Endothelial cell of umbilical vein (primary cell): ENCODE measurements around the gene SLCO3A1. TPM values are rescaled to one million over a fixed set of nuclear protein-coding genes. Genes with fewer than 3 reads are reported as not detected.

ENCODE experiments used
- BruUV-seq: library from RNA; stranded (reverse); fragments of 400-500 nt; replicated peaks from 2 replicates; lab custom pipeline; 2021; lab: Mats Ljungman, UMichigan
- CTCF ChIA-PET: fragments of 300-600, 350-600 bp; sonication (Branson Sonifier 250); formaldehyde crosslinking; loops from one replicate; lab custom pipeline; 2021; ENCODE audit warnings: antibody characterized with exemption, inconsistent platforms; lab: Charles Lee
- POLR2A ChIA-PET: fragments of 300-600, 350-600 bp; sonication (Branson Sonifier 250); formaldehyde crosslinking; loops from one replicate; lab custom pipeline; 2021; ENCODE audit warnings: antibody characterized with exemption, inconsistent platforms; lab: Charles Lee
- DNase-seq: peaks from one replicate; pipeline ENCODE4 v3.0.0-alpha.2; 2011; ENCODE audit warnings: low read depth, low spot score
- FAIRE-seq: peaks from 2 replicates; lab custom pipeline; 2011; peaks lifted over from hg19 to GRCh38; lab: Jason Lieb, UNC
- H2AFZ ChIP-seq: 2 replicates; pipeline ENCODE4 v1.6.0; 2012; ENCODE audit warnings: low read depth, low read length, control low read depth, inconsistent platforms
- H3K27ac ChIP-seq: 2 replicates; pipeline ENCODE4 v1.5.1; 2011; ENCODE audit warnings: low read depth, mild to moderate bottlenecking, control low read depth, low read length, moderate library complexity; ENCODE audit not compliant: insufficient read depth
- H3K27me3 ChIP-seq, 2 experiments: 2 replicates each; pipeline versions ENCODE4 v1.6.0 to v1.6.1; 2011; ENCODE audit warnings: low read length in 2 of 2, mixed read lengths in 1 of 2; ENCODE audit not compliant: control insufficient read depth in 2 of 2, insufficient read depth in 2 of 2
- H3K36me3 ChIP-seq, 2 experiments: 2 replicates in 1 of 2; 3 replicates in 1 of 2; pipeline ENCODE4 v1.5.1; 2011; ENCODE audit warnings: low read length in 2 of 2, mild to moderate bottlenecking in 1 of 2, moderate library complexity in 1 of 2; ENCODE audit not compliant: control insufficient read depth in 2 of 2, insufficient read depth in 2 of 2; ENCODE audit errors: extremely low read depth in 1 of 2
- H3K4me1 ChIP-seq: 3 replicates; pipeline ENCODE4 v1.5.1; 2011; ENCODE audit warnings: mild to moderate bottlenecking, low read length; ENCODE audit not compliant: control insufficient read depth, insufficient read depth; ENCODE audit errors: extremely low read depth
- H3K4me2 ChIP-seq: 2 replicates; pipeline ENCODE4 v1.6.1; 2011; ENCODE audit warnings: low read length, control low read depth, mixed read lengths; ENCODE audit not compliant: insufficient read depth
- H3K4me3 ChIP-seq, 3 experiments: fragments of 200-600 bp in 1 of 3; sonication (generic), shearing (Covaris generic) in 1 of 3; replicated peaks in 1 of 3; 2 replicates each; pipeline ENCODE4 v1.5.1; 2011 to 2016; ENCODE audit warnings: control low read depth in 3 of 3, low read length in 3 of 3, mild to moderate bottlenecking in 2 of 3, inconsistent platforms in 1 of 3, low read depth in 1 of 3, moderate library complexity in 1 of 3; ENCODE audit not compliant: insufficient read depth in 1 of 3
- H3K79me2 ChIP-seq: 2 replicates; pipeline ENCODE4 v1.6.0; 2012; ENCODE audit warnings: low read length, inconsistent platforms; ENCODE audit not compliant: control insufficient read depth, insufficient read depth
- H3K9ac ChIP-seq: replicated peaks from 2 replicates; pipeline ENCODE3; 2011; ENCODE audit warnings: low read length, control low read depth; ENCODE audit not compliant: insufficient read depth; ENCODE audit errors: extremely low read depth
- H3K9me1 ChIP-seq: replicated peaks from 3 replicates; pipeline ENCODE4 v1.6.0; 2011; ENCODE audit warnings: mild to moderate bottlenecking, low read length; ENCODE audit not compliant: control insufficient read depth, insufficient read depth; ENCODE audit errors: extremely low read depth
- H3K9me3 ChIP-seq: replicated peaks from 2 replicates; pipeline ENCODE4 v1.5.1; 2012; ENCODE audit warnings: low read length, inconsistent platforms; ENCODE audit not compliant: control insufficient read depth, insufficient read depth
- H4K20me1 ChIP-seq: replicated peaks from 2 replicates; pipeline ENCODE3; 2011; ENCODE audit warnings: mild to moderate bottlenecking, low read length; ENCODE audit not compliant: control insufficient read depth, insufficient read depth; ENCODE audit errors: extremely low read depth
- EZH2 ChIP-seq: IDR thresholded peaks from 2 replicates; pipeline ENCODE4 v1.6.1; 2012; ENCODE audit warnings: borderline replicate concordance, low read depth, mild to moderate bottlenecking, moderate library complexity, low read length, inconsistent platforms; ENCODE audit not compliant: severe bottlenecking
- FOS ChIP-seq: IDR thresholded peaks from 2 replicates; pipeline ENCODE4 v1.6.1; 2011; ENCODE audit warnings: mild to moderate bottlenecking, low read length, moderate library complexity, borderline replicate concordance; ENCODE audit not compliant: insufficient read depth
- JUN ChIP-seq: IDR thresholded peaks from 2 replicates; pipeline ENCODE4 v1.6.1; 2011; ENCODE audit warnings: borderline replicate concordance, low read depth; ENCODE audit not compliant: insufficient read length, insufficient read depth
- MYC ChIP-seq: IDR thresholded peaks from one replicate; pipeline ENCODE4 v1.6.1; 2011; ENCODE audit warnings: mild to moderate bottlenecking, low read depth, low read length
- POLR2A ChIP-seq: IDR thresholded peaks from 2 replicates; pipeline ENCODE4 v1.6.1; 2012; ENCODE audit warnings: low read depth, mild to moderate bottlenecking, control low read depth, low read length
- POLR2AphosphoS5 ChIP-seq: IDR thresholded peaks from 2 replicates; pipeline ENCODE4 v1.6.1; 2012; ENCODE audit warnings: low read depth, mild to moderate bottlenecking, control low read depth, low read length, moderate library complexity; ENCODE audit not compliant: insufficient read depth
- dilution Hi-C: fragments of 300-500 bp; cut with MboI; formaldehyde crosslinking; loops from one replicate; pipeline ENCODE4 v1.15.0; 2019; ENCODE audit warnings: low sequenced_read_pairs; ENCODE audit not compliant: extremely low pct_ligation_motif_present
- intact Hi-C: fragments of 100-400 bp; cut with micrococcal nuclease; formaldehyde crosslinking; loops from one replicate; pipeline ENCODE4 v1.10.0; 2022
- polyA plus RNA-seq, 4 experiments: library from polyadenylated mRNA; depleted of rRNA in 3 of 4; stranded (reverse) in 3 of 4; unstranded in 1 of 4; fragments of >200 nt; gene quantifications; 2 replicates each; pipeline versions ENCODE4 v1.2.1 to v1.2.3, GENCODE V29; 2011 to 2012; ENCODE audit warnings: missing spikeins in 1 of 4
- total RNA-seq: library from RNA; stranded (reverse); gene quantifications from 2 replicates; pipeline ENCODE4 v1.2.3, GENCODE V29; 2021
- TF ChIP-seq, protein P1 (sequence below), 2 donors: IDR thresholded peaks; 1 replicate in 1 of 2; 2 replicates in 1 of 2; pipeline ENCODE4 v1.5.1; 2011; ENCODE audit warnings: low read length in 2 of 2, mild to moderate bottlenecking in 2 of 2, moderate library complexity in 2 of 2, control low read depth in 1 of 2, inconsistent platforms in 1 of 2, low read depth in 1 of 2; ENCODE audit not compliant: insufficient read depth in 1 of 2; ENCODE audit errors: extremely low read depth in 1 of 2

The SLCO3A1 gene
- total and polyA plus RNA-seq, 2 donors (not counting 3 experiments of a cell fraction or from before 2014, with no cell fraction given): 0.88 to 0.92 TPM

DNA sequence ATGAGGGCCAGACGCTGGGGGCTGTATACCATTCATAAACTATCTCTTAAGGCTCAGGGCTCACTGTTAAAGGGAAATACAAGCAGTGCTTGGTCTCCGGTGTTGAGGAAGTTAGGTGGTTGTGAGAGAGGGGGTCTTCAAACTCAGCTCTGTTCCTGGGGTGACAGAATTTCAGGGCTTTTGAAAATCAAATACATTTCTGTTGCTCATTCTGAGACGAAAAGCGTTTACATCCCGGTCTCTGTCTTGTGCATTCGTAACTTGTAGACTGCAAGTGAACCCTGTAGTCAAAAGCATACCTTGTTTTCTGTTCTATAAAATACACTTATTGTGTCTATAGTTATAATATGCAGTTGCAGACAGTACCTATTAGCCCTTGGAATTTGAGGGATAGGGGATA, 1.7 kb downstream of the SLCO3A1 start:
- BruUV-seq: no TSS peak
- CTCF ChIA-PET: no interaction called here

More for the DNA sequence above, 1.7 kb downstream of the SLCO3A1 start:
- Histone ChIP-seq H4K20me1 (no peaks in the 10 kb centered on the region), H3K9me3 (no peaks in the 10 kb centered on the region), H3K9ac (no peak overlapping the region), H2AFZ (no peak overlapping the region), H3K36me3 (no peaks in the 10 kb centered on the region), H3K9me1 (no peaks in the 10 kb centered on the region), H3K27ac (no peak overlapping the region), H3K4me1 (peaks cover 3% of the 10 kb centered on the region), H3K4me2 (no peak overlapping the region), H3K4me3 (no peak overlapping the region), H3K27me3 (peaks cover 9 to 10% of the 10 kb centered on the region in 2 experiments), H3K79me2 (no peaks in the 10 kb centered on the region)
- dilution Hi-C loops (no loop called here), intact Hi-C loops (no loop called here)
- POLR2A ChIA-PET: no interaction called here
- DNase-seq (no peak), FAIRE-seq (no peak)
- no peak for TF ChIP-seq EZH2
- TF ChIP-seq MYC: no peak
- TF ChIP-seq JUN: no peak
- TF ChIP-seq POLR2AphosphoS5: no peak
- no peak for TF ChIP-seq POLR2A
- no peak for TF ChIP-seq FOS
- TF ChIP-seq, protein P1, sequence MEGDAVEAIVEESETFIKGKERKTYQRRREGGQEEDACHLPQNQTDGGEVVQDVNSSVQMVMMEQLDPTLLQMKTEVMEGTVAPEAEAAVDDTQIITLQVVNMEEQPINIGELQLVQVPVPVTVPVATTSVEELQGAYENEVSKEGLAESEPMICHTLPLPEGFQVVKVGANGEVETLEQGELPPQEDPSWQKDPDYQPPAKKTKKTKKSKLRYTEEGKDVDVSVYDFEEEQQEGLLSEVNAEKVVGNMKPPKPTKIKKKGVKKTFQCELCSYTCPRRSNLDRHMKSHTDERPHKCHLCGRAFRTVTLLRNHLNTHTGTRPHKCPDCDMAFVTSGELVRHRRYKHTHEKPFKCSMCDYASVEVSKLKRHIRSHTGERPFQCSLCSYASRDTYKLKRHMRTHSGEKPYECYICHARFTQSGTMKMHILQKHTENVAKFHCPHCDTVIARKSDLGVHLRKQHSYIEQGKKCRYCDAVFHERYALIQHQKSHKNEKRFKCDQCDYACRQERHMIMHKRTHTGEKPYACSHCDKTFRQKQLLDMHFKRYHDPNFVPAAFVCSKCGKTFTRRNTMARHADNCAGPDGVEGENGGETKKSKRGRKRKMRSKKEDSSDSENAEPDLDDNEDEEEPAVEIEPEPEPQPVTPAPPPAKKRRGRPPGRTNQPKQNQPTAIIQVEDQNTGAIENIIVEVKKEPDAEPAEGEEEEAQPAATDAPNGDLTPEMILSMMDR (IDR thresholded peaks at IDR 0.05; ENCODE audit: extremely low read depth in 1 of 2, insufficient read depth in 1 of 2, low read depth in 1 of 2, low read length in 2 of 2): no peak
